NCI-H1694 (cell line): ENCODE data around the gene STX19.
A peak's percentile ranks its signal among the peaks of the same experiment; 100 is the strongest.

ENCODE experiments used
- DNase-seq: peaks from one replicate; lab custom pipeline; 2025; lab: John Stamatoyannopoulos, UW

The STX19 gene

GRCh38 chr3:94026623-94027022, 1.8 kb downstream of the STX19 start:
- no peak for DNase-seq

DNA sequence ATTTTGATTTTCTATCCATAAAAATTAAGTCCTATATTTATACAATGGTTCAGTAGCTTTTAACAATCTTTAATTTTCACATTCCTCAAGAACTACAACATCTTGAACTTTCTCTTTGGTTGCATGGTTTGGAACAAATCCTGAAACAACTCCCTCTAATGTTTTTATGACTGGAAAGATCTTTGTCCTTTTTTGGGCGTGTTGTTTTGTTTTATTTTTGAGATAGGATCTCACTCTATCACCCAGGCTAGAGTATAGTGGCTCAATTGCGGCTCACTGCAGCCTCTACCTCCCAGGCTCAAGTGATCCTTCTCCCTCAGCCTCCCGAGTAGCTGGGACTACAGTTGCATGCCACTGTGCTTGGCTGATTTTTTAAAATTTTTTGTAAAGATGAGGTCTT, 4.0 kb downstream of the STX19 start:
- no peak for DNase-seq

DNA sequence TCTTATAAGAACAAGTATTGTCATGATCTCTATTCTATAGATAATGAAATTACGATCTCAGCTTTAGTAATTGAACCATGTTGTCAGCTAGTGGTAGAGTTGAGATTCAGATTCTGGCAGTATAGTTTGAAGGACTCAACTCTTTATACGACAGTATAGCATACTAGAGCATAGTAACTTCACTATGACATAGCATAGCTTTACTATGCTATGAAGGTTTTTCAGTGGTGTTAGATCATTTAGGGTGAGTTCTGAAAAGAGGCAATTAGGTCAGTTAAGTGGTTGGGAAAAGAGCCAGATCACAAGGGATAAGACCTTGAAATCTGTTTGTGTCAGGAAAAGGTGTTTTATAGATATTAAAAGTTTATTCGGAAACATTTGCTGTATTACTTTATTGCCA, 8.1 kb downstream of the STX19 start:
- DNase-seq, result no peak

DNA sequence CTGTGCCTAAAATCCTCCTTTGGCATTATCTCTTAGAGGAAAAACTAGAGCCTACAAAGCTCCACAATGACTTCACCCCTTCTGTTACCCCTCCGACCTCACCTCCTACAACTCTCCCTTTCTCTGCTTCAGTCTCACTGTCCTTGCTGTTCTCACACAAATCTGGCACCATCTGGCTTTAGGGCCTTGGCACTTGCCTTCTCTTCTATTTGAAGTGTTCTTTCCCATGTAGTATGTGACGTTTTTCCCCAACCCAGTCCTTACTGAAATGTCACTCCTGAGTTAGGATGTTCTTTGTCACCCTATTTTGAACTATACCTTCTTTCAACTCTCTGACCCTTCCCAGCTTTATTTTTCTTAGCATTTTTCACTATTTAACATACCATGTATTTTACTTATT, 8.7 kb downstream of the STX19 start:
- no peak for DNase-seq

GRCh38 chr3:94015025-94015424, 13.4 kb downstream of the STX19 start:
- DNase-seq, result no peak

GRCh38 chr3:94012185-94012584, 16.2 kb downstream of the STX19 start:
- no peak for DNase-seq

GRCh38 chr3:94011233-94011711, 17.1 kb downstream of the STX19 start:
- DNase-seq, result no peak

DNA sequence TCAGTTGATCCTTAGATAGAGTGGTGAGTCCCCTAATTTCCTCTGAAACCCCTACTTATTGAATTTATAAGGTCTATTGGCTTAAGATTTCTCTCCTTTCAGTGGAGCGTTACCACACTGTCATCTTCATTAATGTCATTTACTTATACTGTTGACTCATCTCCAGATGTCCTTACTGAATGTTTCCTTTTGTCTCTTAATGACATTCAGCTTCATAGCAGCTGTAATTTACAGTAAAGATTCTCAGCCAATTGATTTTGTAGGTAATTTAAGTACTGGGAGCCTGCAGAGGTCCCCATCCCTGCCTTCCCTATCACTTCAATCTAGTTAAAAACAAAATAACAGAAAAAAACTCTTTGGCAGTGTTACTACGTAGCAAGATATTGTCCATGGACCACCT, 18.8 kb downstream of the STX19 start:
- no peak for DNase-seq

DNA sequence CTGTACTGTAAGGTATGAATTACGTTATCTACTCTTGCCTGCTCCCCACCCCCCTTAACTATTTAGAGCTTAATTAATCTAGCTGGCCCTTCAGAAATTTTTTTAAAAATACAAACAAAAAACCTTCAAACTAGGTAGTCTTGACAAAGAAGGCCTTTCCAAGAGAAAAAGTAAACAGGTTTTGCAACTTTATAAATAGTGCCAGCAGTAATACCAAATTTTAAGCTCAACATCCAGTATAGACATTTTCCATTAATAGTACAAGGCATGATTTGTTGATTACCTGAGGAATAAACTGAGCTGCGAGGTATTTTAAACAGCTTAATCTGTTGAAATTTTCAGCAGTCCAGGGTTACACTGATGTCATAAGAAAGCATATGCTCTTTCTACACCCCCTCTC, 20.1 kb downstream of the STX19 start:
- DNase-seq, result no peak

- DNase-seq, result peak; percentile 5
These were observed 24.0 kb downstream of the STX19 start for GRCh38 chr3:94004301-94004910.

- no peak for DNase-seq
These were observed 26.4 kb downstream of the STX19 start for GRCh38 chr3:94001827-94002495.

- no peak for DNase-seq
These were observed 27.2 kb downstream of the STX19 start for GRCh38 chr3:94001191-94001590.

GRCh38 chr3:93994056-93994455, 34.3 kb downstream of the STX19 start:
- no peak for DNase-seq

DNA sequence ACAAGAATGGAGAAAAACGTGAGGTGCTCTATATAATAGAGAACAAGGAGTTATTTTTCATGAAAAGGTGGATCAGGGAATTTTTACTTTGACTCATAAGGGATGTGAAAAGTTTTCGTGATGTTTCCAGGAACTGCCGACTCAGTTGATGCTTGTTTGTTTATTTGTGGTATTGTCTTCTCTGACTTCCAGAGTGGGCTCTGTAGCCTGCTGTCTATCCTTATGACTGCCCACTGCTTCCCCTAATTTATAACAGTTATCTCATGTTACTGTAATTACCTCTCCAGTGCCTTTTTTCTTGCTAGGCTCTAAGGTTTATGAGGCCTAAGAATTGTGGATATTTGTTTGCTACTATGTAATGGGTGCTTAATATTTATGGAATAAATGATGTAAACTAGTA, 36.2 kb downstream of the STX19 start:
- no peak for DNase-seq

DNA sequence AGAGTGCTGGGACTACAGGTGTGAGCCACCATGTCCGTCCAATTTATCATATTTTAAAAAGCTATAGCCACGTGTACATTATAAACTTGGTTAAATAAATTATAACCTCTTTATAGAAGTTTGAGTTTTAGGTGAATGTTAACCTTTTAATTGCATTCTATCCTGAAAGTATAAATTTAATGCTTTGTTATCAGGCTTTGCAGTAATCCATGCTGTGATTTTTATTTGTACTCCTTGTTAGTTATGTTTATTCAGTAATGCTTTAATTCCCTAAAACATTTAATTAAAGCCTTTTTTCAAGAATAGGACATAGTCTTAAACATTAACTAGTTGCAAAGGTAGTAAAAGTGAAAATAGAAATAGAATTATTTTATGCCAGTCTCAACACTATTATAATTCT, 36.8 kb downstream of the STX19 start:
- DNase-seq, result no peak

- no peak for DNase-seq
These were observed 39.2 kb downstream of the STX19 start for GRCh38 chr3:93989241-93989640.

DNA sequence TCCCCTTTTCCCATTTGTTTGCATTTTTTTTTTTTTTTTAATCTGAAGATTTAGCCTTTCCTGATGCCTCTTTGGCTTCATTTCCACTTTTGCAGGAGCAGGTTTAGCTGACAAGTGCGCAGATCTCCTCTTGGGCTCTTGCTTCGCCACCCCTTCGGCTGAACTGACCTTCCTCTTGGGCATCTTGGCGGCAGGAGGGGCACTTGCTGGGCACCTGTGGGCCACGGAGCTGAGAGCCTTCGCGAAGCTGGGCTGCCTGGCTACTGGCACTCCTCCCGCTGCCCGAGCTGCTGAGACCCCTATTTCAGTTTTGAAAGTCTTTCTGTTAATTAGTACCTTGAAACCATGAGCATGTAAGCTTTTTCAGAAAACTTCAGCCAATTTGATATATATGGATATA, 39.6 kb downstream of the STX19 start:
- no peak for DNase-seq

- DNase-seq, result no peak
These were observed 40.1 kb downstream of the STX19 start for GRCh38 chr3:93988283-93988682.

- no peak for DNase-seq
These were observed 43.8 kb downstream of the STX19 start for GRCh38 chr3:93984618-93985017.

GRCh38 chr3:93983408-93983807, 45.0 kb downstream of the STX19 start:
- DNase-seq, result no peak

DNA sequence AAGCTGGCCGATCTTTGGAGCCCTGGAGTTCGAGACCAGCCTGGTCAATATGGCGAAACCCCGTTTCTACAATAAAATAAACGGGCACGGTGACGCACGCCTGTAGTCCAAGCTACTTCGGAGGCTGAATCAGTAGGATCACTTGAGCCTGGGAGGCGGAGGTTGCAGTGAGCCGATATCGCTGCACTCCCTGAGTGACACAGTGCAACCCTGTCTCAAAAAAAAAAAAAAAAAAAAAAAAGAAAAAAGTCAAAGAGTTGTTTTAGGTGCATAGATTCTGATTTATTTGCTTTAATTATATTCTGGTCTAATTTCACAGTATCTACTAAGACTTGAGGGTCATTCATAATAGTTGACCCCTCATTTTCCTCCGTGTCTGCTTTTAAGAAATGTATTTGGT, 46.7 kb downstream of the STX19 start:
- DNase-seq, result no peak

DNA sequence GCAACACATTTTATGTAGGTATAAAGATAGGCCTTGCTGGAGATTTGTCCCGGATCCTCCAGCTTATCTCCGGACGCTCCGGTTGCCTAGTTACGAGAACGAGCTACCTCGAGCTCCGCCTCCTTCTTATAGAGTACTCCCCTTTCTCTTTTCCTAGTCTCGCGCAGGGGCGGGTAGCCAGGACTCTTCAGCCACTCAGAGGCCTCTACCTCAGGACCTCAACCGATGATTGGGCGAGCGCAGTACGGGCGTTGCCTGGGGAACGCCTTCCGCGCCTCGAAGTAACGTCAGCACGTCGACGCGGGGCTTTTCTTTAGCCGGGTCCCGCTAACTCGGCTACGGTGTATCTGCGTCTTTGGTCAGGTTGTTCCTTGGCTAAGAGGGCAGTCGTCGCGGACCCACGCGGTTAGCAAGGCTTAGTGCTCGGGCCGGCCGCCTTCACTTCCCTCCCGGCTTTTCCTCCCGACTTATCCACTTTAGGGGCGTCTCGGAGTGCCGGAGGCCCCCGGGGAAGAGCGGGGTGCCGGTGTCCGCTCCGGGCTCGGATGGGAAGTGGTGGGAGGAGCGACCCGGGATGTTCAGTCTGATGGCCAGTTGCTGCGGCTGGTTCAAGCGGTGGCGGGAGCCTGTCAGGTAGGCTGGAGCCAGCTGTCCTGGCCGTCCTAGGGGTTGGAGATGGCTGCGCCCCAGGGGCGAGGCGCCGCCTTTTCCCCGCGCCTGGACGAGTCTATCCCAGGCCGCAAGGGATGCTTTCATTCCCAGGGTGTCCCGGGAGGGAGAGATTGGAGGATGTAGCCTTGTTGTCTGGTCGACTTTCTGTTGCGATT, 48.3 kb downstream of the STX19 start, which contains the start of gene ARL13B:
TSS of gene ARL13B (plus strand) at position 306 of the 827 bp plus-strand sequence. CDS start at position 575, 269 bp downstream.
- peak; percentile 93 for DNase-seq
